ENCODE measurements around the gene LAMTOR3. TPM values are rescaled to one million over a fixed set of nuclear protein-coding genes. Genes with fewer than 3 reads are reported as not detected.
A peak's percentile ranks its signal among the peaks of the same experiment; 100 is the strongest.

The LAMTOR3 gene
- total and polyA plus RNA-seq, 2 experiments from 2014 or later, result 40.8 to 64.5 TPM

DNA sequence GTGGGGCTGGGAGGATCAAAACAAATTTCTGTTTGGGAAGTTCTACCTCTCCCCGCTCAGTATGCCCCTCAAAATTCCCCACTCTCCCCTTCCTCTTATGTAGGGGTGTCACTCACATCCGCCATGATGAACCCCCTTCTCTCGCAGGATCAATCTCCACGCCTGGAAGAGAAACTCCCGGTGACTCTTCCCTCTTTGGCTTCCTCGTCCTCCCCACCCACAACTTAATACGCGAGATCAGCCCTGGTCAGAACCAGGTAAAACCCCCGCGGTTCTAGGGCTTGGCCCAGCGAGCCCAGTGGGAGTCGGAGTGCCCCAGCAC lies 427 bp downstream of the LAMTOR3 start (continued):
- TF ChIP-seq, protein P1, sequence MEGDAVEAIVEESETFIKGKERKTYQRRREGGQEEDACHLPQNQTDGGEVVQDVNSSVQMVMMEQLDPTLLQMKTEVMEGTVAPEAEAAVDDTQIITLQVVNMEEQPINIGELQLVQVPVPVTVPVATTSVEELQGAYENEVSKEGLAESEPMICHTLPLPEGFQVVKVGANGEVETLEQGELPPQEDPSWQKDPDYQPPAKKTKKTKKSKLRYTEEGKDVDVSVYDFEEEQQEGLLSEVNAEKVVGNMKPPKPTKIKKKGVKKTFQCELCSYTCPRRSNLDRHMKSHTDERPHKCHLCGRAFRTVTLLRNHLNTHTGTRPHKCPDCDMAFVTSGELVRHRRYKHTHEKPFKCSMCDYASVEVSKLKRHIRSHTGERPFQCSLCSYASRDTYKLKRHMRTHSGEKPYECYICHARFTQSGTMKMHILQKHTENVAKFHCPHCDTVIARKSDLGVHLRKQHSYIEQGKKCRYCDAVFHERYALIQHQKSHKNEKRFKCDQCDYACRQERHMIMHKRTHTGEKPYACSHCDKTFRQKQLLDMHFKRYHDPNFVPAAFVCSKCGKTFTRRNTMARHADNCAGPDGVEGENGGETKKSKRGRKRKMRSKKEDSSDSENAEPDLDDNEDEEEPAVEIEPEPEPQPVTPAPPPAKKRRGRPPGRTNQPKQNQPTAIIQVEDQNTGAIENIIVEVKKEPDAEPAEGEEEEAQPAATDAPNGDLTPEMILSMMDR (conservative IDR thresholded peaks at IDR 0.05; ENCODE audit: low read depth in 2 of 2), result no peak
- TF ChIP-seq, protein P2, sequence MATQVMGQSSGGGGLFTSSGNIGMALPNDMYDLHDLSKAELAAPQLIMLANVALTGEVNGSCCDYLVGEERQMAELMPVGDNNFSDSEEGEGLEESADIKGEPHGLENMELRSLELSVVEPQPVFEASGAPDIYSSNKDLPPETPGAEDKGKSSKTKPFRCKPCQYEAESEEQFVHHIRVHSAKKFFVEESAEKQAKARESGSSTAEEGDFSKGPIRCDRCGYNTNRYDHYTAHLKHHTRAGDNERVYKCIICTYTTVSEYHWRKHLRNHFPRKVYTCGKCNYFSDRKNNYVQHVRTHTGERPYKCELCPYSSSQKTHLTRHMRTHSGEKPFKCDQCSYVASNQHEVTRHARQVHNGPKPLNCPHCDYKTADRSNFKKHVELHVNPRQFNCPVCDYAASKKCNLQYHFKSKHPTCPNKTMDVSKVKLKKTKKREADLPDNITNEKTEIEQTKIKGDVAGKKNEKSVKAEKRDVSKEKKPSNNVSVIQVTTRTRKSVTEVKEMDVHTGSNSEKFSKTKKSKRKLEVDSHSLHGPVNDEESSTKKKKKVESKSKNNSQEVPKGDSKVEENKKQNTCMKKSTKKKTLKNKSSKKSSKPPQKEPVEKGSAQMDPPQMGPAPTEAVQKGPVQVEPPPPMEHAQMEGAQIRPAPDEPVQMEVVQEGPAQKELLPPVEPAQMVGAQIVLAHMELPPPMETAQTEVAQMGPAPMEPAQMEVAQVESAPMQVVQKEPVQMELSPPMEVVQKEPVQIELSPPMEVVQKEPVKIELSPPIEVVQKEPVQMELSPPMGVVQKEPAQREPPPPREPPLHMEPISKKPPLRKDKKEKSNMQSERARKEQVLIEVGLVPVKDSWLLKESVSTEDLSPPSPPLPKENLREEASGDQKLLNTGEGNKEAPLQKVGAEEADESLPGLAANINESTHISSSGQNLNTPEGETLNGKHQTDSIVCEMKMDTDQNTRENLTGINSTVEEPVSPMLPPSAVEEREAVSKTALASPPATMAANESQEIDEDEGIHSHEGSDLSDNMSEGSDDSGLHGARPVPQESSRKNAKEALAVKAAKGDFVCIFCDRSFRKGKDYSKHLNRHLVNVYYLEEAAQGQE (IDR thresholded peaks at IDR 0.05; ENCODE audit: unreplicated experiment), result no peak
- no peak for TF ChIP-seq STAT1 (IDR thresholded peaks at IDR 0.05; ENCODE audit: unreplicated experiment)

- Mint-ChIP-seq H3K27ac (no peak overlapping the region), H3K27me3 (ENCODE audit: insufficient read depth, low read depth, poor library complexity) (no peaks in the 10 kb centered on the region), H3K4me1 (peaks cover 8% of the 10 kb centered on the region), H3K4me3 (peak overlapping the region; percentile 97), H3K36me3 (ENCODE audit: low read depth) (no peaks in the 10 kb centered on the region), H3K9me3 (no peaks in the 10 kb centered on the region)
- Histone ChIP-seq H3K9me2 (ENCODE audit: insufficient read depth) (no peaks in the 10 kb centered on the region), H3K36me3 (ENCODE audit: insufficient read depth) (no peaks in the 10 kb centered on the region), H4K20me1 (replicated peaks; ENCODE audit: insufficient read depth) (no peaks in the 10 kb centered on the region), H3F3A (replicated peaks; ENCODE audit: low read depth) (peaks cover 4% of the 10 kb centered on the region; the same call in 1 of the 2 replicates), H3K4me1 (ENCODE audit: insufficient read depth) (no peaks in the 10 kb centered on the region), H3K79me2 (replicated peaks; ENCODE audit: insufficient read depth) (peaks cover 28% of the 10 kb centered on the region), H2AFZ (no peak overlapping the region), H3K4me2 (peak overlapping the region; percentile 91), H3K4me3 (peak overlapping the region; percentile 92), H3K27me3 (ENCODE audit: insufficient read depth) (no peaks in the 10 kb centered on the region), H3K27ac (ENCODE audit: low read depth) (no peak overlapping the region)
- DNase-seq (ENCODE audit: low spot score) (no peak), ATAC-seq (no peak)
- TF ChIP-seq, protein P3, sequence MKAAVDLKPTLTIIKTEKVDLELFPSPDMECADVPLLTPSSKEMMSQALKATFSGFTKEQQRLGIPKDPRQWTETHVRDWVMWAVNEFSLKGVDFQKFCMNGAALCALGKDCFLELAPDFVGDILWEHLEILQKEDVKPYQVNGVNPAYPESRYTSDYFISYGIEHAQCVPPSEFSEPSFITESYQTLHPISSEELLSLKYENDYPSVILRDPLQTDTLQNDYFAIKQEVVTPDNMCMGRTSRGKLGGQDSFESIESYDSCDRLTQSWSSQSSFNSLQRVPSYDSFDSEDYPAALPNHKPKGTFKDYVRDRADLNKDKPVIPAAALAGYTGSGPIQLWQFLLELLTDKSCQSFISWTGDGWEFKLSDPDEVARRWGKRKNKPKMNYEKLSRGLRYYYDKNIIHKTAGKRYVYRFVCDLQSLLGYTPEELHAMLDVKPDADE (IDR thresholded peaks at IDR 0.05), result no peak
- TF ChIP-seq ZNF114 (CRISPR knock-in tag; IDR thresholded peaks at IDR 0.05) (no peak), POLR2AphosphoS5 (IDR thresholded peaks at IDR 0.05; ENCODE audit: low read depth) (no peak), JUNB (IDR thresholded peaks at IDR 0.05; ENCODE audit: unreplicated experiment) (no peak), EZH2phosphoT487 (IDR thresholded peaks at IDR 0.05; ENCODE audit: unreplicated experiment) (no peak)
- TF ChIP-seq, protein P2 (IDR thresholded peaks at IDR 0.05; ENCODE audit: unreplicated experiment), result no peak
- TF ChIP-seq, protein P1 (conservative IDR thresholded peaks at IDR 0.05; ENCODE audit: low read depth in 2 of 2), result no peak
Observed at GRCh38 chr4:99893029-99893428, 1.2 kb downstream of the LAMTOR3 start.

Data from GM23338 (cell line).